MM.1S (cell line): ENCODE results near the gene NEURL1B.

ENCODE experiments used
- DNase-seq: peaks from one replicate; pipeline ENCODE4 v3.0.0-alpha.2; 2015
- H2AFZ ChIP-seq: fragments of 300-600 bp; sonication (generic); 2 replicates; pipeline ENCODE4 v1.6.0; 2016; ENCODE audit warnings: antibody characterized with exemption, low read length
- H3F3A ChIP-seq: fragments of 300-600 bp; sonication (generic); 2 replicates; pipeline ENCODE4 v1.6.1; 2016; ENCODE audit warnings: mild to moderate bottlenecking, antibody characterized with exemption, low read length, moderate library complexity, mixed read lengths; ENCODE audit not compliant: insufficient read depth
- H3K27ac ChIP-seq: fragments of 300-600 bp; sonication (generic); 2 replicates; pipeline ENCODE4 v1.5.1; 2016; ENCODE audit warnings: mild to moderate bottlenecking, low read length
- H3K27me3 ChIP-seq: fragments of 300-600 bp; sonication (generic); replicated peaks from 2 replicates; pipeline ENCODE4 v1.6.0; 2016; ENCODE audit warnings: low read length; ENCODE audit not compliant: insufficient read depth
- H3K36me3 ChIP-seq: fragments of 300-600 bp; sonication (generic); replicated peaks from 2 replicates; pipeline ENCODE4 v1.6.1; 2016; ENCODE audit warnings: mild to moderate bottlenecking, low read length, mixed read lengths; ENCODE audit not compliant: insufficient read depth
- H3K4me1 ChIP-seq: fragments of 300-600 bp; sonication (generic); 2 replicates; pipeline ENCODE4 v1.6.1; 2016; ENCODE audit warnings: low read length, mixed read lengths
- H3K4me2 ChIP-seq: fragments of 300-600 bp; sonication (generic); 2 replicates; pipeline ENCODE4 v1.6.0; 2016; ENCODE audit warnings: low read depth, low read length
- H3K4me3 ChIP-seq: fragments of 300-600 bp; sonication (generic); 2 replicates; pipeline ENCODE4 v1.5.1; 2016; ENCODE audit warnings: low read length, mixed read lengths
- H3K79me2 ChIP-seq: fragments of 300-600 bp; sonication (generic); 2 replicates; pipeline ENCODE4 v1.6.1; 2016; ENCODE audit warnings: mixed run types, low read length, mixed read lengths
- H3K9ac ChIP-seq: fragments of 300-600 bp; sonication (generic); 2 replicates; pipeline ENCODE4 v1.6.1; 2016; ENCODE audit warnings: low read length, mixed read lengths
- H3K9me2 ChIP-seq: fragments of 300-600 bp; sonication (generic); replicated peaks from 2 replicates; pipeline ENCODE4 v1.6.1; 2016; ENCODE audit warnings: mild to moderate bottlenecking, low read length, mixed read lengths; ENCODE audit not compliant: insufficient read depth
- H3K9me3 ChIP-seq: fragments of 300-600 bp; sonication (generic); replicated peaks from 2 replicates; pipeline ENCODE4 v1.6.1; 2016; ENCODE audit warnings: mild to moderate bottlenecking, low read length, mixed read lengths; ENCODE audit not compliant: insufficient read depth
- H4K20me1 ChIP-seq: fragments of 300-600 bp; sonication (generic); 2 replicates; pipeline ENCODE4 v1.6.1; 2016; ENCODE audit warnings: mild to moderate bottlenecking, low read length, moderate library complexity, mixed read lengths; ENCODE audit not compliant: insufficient read depth
- CTCF ChIP-seq: fragments of 300-600 bp; sonication (generic); IDR thresholded peaks from 2 replicates; pipeline ENCODE4 v1.5.1; 2016; ENCODE audit warnings: antibody characterized with exemption, low read length, mixed read lengths
- EZH2 ChIP-seq: fragments of 300-600 bp; sonication (generic); optimal IDR thresholded peaks from 2 replicates; pipeline ENCODE3; 2017; ENCODE audit warnings: low read depth, mild to moderate bottlenecking, antibody characterized with exemption, low read length, mixed read lengths
- EZH2phosphoT487 ChIP-seq: fragments of 300-600 bp; sonication (generic); IDR thresholded peaks from 2 replicates; pipeline ENCODE4 v1.6.1; 2018; ENCODE audit warnings: antibody characterized with exemption, low read length

NEURL1B gene

GRCh38 chr5:172595596-172596455, 45.2 kb upstream of the NEURL1B start:
- H3K9me2 ChIP-seq: no peaks in the 10 kb centered on the region
- H3K79me2 ChIP-seq: no peaks in the 10 kb centered on the region
- H3F3A ChIP-seq: no peaks in the 10 kb centered on the region
- no peaks in the 10 kb centered on the region for H4K20me1 ChIP-seq
- no peak for DNase-seq
- no peaks in the 10 kb centered on the region for H3K4me1 ChIP-seq
- no peak overlapping the region for H2AFZ ChIP-seq
- H3K36me3 ChIP-seq: no peaks in the 10 kb centered on the region
- H3K4me2 ChIP-seq: no peak overlapping the region
- no peaks in the 10 kb centered on the region for H3K9me3 ChIP-seq
- TF ChIP-seq CTCF (no peak), EZH2phosphoT487 (no peak), EZH2 (no peak)
- no peak overlapping the region for H3K9ac ChIP-seq
- H3K27ac ChIP-seq: no peak overlapping the region
- H3K27me3 ChIP-seq: no peaks in the 10 kb centered on the region; the same call in 1 of the 2 replicates
- H3K4me3 ChIP-seq: no peak overlapping the region

GRCh38 chr5:172596638-172597231, 44.3 kb upstream of the NEURL1B start:
- no peak overlapping the region for H3K9ac ChIP-seq

GRCh38 chr5:172597755-172598155, 43.3 kb upstream of the NEURL1B start:
- Histone ChIP-seq H3K4me1 (no peaks in the 10 kb centered on the region), H4K20me1 (no peaks in the 10 kb centered on the region), H3F3A (no peaks in the 10 kb centered on the region), H3K27me3 (no peaks in the 10 kb centered on the region; the same call in 1 of the 2 replicates), H3K9ac (no peak overlapping the region), H2AFZ (no peak overlapping the region), H3K27ac (no peak overlapping the region), H3K4me2 (no peak overlapping the region), H3K9me2 (no peaks in the 10 kb centered on the region), H3K79me2 (no peaks in the 10 kb centered on the region), H3K4me3 (no peak overlapping the region), H3K36me3 (no peaks in the 10 kb centered on the region), H3K9me3 (no peaks in the 10 kb centered on the region)
- no peak for DNase-seq
- TF ChIP-seq EZH2 (no peak), CTCF (no peak), EZH2phosphoT487 (no peak)

More at GRCh38 chr5:172596638-172597231, 44.3 kb upstream of the NEURL1B start:
- no peaks in the 10 kb centered on the region for H3K79me2 ChIP-seq
- H3K27me3 ChIP-seq: no peaks in the 10 kb centered on the region; the same call in 1 of the 2 replicates
- H3K36me3 ChIP-seq: no peaks in the 10 kb centered on the region
- no peaks in the 10 kb centered on the region for H4K20me1 ChIP-seq
- no peak for TF ChIP-seq CTCF
- TF ChIP-seq EZH2: no peak
- TF ChIP-seq EZH2phosphoT487: no peak
- no peaks in the 10 kb centered on the region for H3K9me2 ChIP-seq
- no peaks in the 10 kb centered on the region for H3K4me1 ChIP-seq
- H3F3A ChIP-seq: no peaks in the 10 kb centered on the region
- H3K4me2 ChIP-seq: no peak overlapping the region
- H2AFZ ChIP-seq: no peak overlapping the region
- DNase-seq: no peak
- H3K27ac ChIP-seq: no peak overlapping the region
- H3K4me3 ChIP-seq: no peak overlapping the region
- H3K9me3 ChIP-seq: no peaks in the 10 kb centered on the region
